SU-DHL-6 (cell line): ENCODE data around the gene CRB2.

Experiments
- EZH2phosphoT487 ChIP-seq: fragments of 200-600 bp; sonication (generic), shearing (Covaris generic); conservative IDR thresholded peaks from 2 replicates; pipeline ENCODE4 v1.6.1; 2018; ENCODE audit warnings: mild to moderate bottlenecking, antibody characterized with exemption, low read length, moderate library complexity, mixed read lengths
- TF ChIP-seq, protein P1 (sequence below): fragments of 200-600 bp; sonication (generic); IDR thresholded peaks from one replicate; pipeline ENCODE4 v1.5.1; 2017; ENCODE audit warnings: antibody characterized with exemption, mild to moderate bottlenecking, low read length, moderate library complexity; ENCODE audit not compliant: insufficient read depth, poor library complexity, severe bottlenecking

DNA sequence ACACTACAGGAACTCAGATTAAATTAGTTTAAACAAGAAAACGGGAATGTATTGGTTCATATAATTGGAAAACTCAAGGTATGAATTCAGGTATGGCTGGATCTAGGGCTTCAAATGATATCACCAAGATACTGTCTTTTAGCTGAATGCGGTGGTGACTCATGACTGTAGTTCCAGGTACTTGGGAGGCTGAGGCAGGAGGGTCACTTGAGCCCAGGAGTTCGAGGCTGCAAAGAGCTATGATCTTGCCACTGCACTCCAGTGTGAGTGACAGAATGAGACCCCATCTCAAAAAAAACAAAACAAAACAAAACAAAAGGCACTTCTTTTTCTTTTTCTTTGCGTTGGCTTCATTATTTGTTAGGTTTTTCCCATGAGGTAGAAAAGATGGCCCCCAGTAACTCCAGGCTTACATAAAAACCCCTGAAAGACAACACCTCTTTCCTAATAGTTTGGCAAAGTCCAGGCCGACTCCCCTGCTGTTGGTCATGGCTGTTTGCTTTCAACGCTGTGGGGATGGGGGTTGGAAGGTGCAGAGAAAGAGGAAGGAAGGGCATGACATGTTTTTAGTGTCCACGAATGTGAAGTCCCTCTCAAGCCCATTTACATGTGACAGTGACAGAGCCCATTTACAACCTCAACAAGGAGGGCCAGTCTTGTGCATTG, 39.8 kb upstream of the CRB2 start:
- TF ChIP-seq, protein P1, sequence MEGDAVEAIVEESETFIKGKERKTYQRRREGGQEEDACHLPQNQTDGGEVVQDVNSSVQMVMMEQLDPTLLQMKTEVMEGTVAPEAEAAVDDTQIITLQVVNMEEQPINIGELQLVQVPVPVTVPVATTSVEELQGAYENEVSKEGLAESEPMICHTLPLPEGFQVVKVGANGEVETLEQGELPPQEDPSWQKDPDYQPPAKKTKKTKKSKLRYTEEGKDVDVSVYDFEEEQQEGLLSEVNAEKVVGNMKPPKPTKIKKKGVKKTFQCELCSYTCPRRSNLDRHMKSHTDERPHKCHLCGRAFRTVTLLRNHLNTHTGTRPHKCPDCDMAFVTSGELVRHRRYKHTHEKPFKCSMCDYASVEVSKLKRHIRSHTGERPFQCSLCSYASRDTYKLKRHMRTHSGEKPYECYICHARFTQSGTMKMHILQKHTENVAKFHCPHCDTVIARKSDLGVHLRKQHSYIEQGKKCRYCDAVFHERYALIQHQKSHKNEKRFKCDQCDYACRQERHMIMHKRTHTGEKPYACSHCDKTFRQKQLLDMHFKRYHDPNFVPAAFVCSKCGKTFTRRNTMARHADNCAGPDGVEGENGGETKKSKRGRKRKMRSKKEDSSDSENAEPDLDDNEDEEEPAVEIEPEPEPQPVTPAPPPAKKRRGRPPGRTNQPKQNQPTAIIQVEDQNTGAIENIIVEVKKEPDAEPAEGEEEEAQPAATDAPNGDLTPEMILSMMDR = no peak
- no peak for TF ChIP-seq EZH2phosphoT487
